H54 (cell line): ENCODE results near the gene MIAT.

Experiments used
- DNase-seq: peaks from one replicate; pipeline ENCODE4 v3.0.0; 2011; ENCODE audit warnings: low spot score, mixed read lengths; ENCODE audit not compliant: insufficient read length
- FAIRE-seq: peaks from 3 replicates; lab custom pipeline; 2011; peaks lifted over from hg19 to GRCh38; lab: Jason Lieb, UNC
- POLR2A ChIP-seq: IDR thresholded peaks from 2 replicates; pipeline ENCODE4 v1.6.1; 2011; ENCODE audit warnings: low read depth, mild to moderate bottlenecking, low read length

The MIAT gene

DNA sequence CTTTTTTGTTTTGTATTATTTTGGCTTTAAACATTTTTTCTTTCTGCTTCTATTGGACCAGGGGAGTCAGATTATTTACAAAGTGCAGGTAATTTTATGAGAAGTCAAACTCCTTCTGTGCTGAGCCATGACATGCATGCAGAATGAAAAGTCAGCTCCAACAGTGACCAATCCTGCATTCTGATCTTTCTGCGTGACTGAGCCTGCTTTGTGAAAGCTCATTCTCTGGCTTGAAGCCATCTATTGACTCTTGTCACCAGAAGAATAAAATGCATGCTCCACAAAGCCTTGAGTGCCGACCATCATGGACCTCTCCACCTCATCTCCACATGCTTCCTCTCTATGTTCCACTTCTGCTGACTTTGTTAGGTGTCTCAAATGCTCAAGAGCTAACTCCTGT is 50.2 kb downstream of the MIAT start:
- DNase-seq: no peak
- TF ChIP-seq POLR2A: no peak
- FAIRE-seq: no peak

- no peak for FAIRE-seq
- DNase-seq: no peak
- no peak for TF ChIP-seq POLR2A
Observed at GRCh38 chr22:26708256-26709009, 51.0 kb downstream of the MIAT start.

GRCh38 chr22:26709617-26710390 is 52.4 kb downstream of the MIAT start:
- no peak for TF ChIP-seq POLR2A
- DNase-seq: no peak
- no peak for FAIRE-seq

GRCh38 chr22:26711205-26711963 is 54.0 kb downstream of the MIAT start:
- TF ChIP-seq POLR2A: no peak
- FAIRE-seq (no peak), DNase-seq (no peak)

GRCh38 chr22:26712158-26712557 is 54.8 kb downstream of the MIAT start:
- no peak for DNase-seq
- FAIRE-seq: no peak
- no peak for TF ChIP-seq POLR2A

GRCh38 chr22:26713823-26714449 is 56.5 kb downstream of the MIAT start:
- DNase-seq (no peak), FAIRE-seq (no peak)
- TF ChIP-seq POLR2A: no peak

DNA sequence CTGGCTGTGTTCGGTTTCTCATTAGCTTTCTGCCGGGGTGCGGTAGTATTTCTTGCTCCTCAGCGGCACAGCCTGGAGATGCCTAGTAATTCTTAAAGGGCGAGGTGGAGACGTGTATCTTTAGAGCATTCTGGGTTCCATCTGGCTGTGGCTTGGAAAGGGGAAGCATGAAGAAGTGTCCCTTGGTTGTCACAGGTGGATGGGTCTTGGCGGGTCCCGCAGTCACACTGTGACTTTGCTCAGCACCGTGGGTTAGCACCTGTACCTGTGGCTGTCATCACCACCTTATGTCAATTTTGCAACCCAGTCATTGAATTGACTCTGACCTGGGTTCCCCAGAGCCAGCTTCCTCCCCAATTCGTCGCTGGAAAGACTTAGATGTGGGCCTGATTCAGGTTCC is 57.6 kb downstream of the MIAT start:
- no peak for DNase-seq
- no peak for FAIRE-seq
- no peak for TF ChIP-seq POLR2A

GRCh38 chr22:26715392-26715936 is 58.1 kb downstream of the MIAT start:
- FAIRE-seq: no peak

GRCh38 chr22:26718488-26718887 is 61.1 kb downstream of the MIAT start:
- no peak for TF ChIP-seq POLR2A
- no peak for FAIRE-seq
- no peak for DNase-seq

More at GRCh38 chr22:26715392-26715936, 58.1 kb downstream of the MIAT start:
- DNase-seq: no peak
- TF ChIP-seq POLR2A: no peak

- FAIRE-seq (peak; percentile 36), DNase-seq (peak; percentile 59)
- TF ChIP-seq POLR2A: no peak
Observed at GRCh38 chr22:26718905-26719304, 61.5 kb downstream of the MIAT start.

DNA sequence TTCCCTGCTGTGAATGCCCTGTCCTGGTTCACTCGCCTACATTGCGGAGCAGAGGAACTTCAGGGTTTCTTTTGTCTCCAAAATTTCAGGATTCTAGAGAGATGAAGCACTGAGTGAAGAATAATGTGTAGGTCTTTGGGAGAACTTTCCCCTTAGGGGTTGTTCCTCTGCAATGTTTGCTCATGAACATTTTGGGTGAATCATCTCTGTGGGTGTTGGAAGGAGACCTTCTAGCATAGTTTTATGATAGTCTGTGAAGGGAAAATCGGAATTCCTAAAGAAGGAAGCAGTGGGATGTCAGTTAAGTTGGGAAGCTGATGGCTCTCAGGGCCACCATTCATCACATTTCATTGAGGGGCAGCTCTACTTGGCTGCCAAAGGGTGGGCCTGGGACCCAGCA is 64.8 kb downstream of the MIAT start:
- DNase-seq (no peak), FAIRE-seq (no peak)
- no peak for TF ChIP-seq POLR2A

DNA sequence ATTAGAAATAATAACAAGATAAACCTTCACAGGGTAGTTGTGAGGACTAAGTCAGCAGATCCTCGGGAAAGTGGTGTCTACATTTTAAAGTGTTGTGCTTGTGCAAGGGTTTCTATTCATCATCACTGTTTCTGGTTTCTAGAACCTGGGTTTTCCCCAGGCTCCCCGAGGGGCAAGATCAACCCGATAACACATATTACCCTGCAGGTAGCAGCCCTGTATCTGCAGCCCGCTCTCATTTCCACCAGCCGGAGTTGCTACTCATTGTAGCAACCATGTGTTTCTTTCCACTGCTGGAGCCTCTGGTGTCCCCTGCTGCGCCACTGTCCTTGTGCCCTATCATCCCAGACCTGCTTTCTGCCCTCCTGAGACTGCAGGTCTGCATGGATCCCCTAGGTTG is 67.0 kb downstream of the MIAT start:
- FAIRE-seq (no peak), DNase-seq (no peak)
- TF ChIP-seq POLR2A: no peak

- TF ChIP-seq POLR2A: no peak
- FAIRE-seq: no peak
Observed at GRCh38 chr22:26725012-26725676, 67.8 kb downstream of the MIAT start.

More at GRCh38 chr22:26725012-26725676, 67.8 kb downstream of the MIAT start:
- no peak for DNase-seq
